ENCODE measurements around the gene SH3PXD2B.

The SH3PXD2B gene

DNA sequence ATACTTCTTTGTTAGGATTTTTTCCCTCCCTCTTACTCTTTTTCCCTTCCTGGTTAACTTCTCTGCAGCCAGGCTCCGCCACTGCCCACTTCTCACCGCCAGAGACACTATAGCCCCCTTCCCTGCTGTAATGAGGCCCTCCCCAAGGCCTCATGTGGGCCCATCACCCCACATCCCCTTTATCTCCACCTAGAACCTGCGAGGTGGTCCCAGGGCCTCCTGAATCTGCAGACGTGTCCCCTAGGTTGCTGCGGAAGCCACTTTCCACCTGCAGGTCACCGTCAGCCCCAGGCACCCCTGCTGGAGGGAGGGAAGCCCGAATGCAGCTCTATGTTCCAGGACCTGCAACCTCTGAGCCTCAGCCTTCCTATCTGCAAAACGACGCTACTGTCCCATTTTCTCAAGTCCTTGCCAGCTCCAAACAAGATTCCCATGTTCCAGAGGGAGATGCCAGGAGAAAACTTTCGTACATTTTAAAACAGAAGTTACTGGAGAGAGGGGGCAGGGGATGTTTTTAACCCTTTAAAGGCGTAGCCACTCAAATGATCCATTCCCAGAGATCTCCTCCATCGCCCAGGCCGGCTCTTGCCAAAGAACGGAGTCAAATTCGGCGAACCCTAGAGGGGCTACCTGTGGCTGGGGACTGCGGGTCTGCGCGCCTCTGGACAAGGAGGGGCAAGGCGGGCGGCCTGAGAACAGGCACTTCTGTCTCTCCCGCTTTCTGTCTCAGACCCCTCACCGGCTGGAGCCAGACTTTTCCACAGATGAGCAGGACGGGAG, 929 bp downstream of the SH3PXD2B start:
- peak; percentile 72 for DNase-seq (ENCODE audit: low spot score)

DNA sequence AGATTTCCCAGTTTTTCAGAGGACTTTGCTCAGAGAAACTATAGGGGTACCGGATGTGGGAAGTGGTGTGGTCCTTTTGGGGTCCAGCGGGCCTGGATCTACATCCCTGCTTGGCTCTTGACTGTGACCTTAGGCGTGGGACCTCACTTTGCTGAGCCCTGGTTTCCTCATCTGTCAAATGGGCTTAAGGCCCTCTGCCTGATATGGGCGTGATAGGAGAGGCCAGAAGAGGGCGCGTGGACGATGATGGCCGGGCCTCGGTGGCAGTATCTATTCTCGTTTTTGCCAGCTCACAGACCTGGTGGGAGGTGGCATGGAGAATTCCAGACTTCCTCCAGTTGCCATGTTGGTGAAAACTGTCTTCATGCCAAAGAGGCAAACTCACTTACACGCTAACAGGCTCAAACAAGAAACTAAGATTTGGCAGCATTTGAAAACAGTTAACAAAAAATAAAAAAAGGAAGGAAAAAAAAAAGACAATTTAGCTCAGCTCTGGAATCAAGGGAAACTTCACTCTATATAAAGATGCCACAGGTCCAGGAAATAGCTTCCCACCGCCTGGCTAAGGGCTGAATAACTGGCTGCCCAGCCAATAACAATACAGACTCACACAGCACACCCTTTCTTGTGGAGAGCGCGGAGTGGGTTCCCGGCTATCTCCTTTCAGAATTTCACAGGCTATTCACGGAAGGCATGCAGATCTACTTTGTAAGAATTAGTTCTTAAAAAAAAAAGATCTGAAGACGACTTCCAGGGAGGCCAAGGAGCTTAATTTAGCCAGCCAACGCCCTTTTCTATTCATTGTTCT, 1.7 kb downstream of the SH3PXD2B start:
- peak; percentile 50 for DNase-seq (ENCODE audit: low spot score)

GRCh38 chr5:172451771-172452197, 2.5 kb downstream of the SH3PXD2B start:
- DNase-seq (ENCODE audit: low spot score): peak; percentile 71

DNA sequence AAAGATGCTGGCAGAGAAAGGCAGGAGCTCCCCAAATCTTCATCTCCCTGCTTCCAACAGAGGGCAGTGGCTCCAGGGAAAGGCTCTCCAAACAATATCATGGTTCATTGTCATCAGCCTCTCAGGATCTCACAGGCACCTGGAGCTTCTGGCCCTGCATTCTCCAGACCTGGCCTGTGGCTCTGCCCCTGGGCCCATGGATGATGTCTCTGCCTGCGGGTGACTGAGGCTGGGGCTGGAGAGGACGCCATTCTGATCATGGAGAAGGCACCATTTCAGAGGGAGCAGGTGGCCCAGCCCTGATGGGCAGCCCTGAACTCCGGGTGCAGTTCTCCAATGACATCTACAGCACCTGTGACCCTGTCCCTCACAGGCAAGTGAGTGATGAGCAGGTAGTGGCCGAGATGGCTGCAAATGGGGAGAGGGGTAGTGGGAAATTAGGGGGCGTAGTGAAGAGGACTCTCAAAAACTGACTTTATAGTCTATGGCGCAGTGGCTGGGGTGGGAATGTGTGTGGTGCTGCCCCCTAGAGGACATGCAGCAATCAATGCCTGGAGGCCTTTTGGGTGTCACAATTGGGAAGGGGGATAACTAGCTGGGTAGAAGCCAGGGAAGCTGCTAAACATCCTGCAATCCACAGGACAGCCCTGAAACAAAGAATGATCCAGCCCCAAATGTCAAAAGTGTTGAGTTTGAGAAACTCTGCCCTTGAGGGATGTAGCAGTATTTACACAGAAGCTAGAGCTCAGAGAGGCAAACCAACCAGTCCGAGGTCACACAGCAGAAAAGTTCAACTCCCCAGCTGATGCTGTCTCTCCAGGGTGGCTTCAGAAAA, 3.2 kb downstream of the SH3PXD2B start:
- DNase-seq (ENCODE audit: low spot score): peak; percentile 47

- DNase-seq (ENCODE audit: low spot score): no peak
These were observed 3.9 kb downstream of the SH3PXD2B start for GRCh38 chr5:172450453-172450852.

- no peak for DNase-seq (ENCODE audit: low spot score)
These were observed 5.3 kb downstream of the SH3PXD2B start for GRCh38 chr5:172448999-172449398.

- DNase-seq (ENCODE audit: low spot score): no peak
These were observed 6.5 kb downstream of the SH3PXD2B start for GRCh38 chr5:172447646-172448365.

GRCh38 chr5:172446336-172447051, 7.8 kb downstream of the SH3PXD2B start:
- no peak for DNase-seq (ENCODE audit: low spot score)

GRCh38 chr5:172445866-172446265, 8.5 kb downstream of the SH3PXD2B start:
- no peak for DNase-seq (ENCODE audit: low spot score)

DNA sequence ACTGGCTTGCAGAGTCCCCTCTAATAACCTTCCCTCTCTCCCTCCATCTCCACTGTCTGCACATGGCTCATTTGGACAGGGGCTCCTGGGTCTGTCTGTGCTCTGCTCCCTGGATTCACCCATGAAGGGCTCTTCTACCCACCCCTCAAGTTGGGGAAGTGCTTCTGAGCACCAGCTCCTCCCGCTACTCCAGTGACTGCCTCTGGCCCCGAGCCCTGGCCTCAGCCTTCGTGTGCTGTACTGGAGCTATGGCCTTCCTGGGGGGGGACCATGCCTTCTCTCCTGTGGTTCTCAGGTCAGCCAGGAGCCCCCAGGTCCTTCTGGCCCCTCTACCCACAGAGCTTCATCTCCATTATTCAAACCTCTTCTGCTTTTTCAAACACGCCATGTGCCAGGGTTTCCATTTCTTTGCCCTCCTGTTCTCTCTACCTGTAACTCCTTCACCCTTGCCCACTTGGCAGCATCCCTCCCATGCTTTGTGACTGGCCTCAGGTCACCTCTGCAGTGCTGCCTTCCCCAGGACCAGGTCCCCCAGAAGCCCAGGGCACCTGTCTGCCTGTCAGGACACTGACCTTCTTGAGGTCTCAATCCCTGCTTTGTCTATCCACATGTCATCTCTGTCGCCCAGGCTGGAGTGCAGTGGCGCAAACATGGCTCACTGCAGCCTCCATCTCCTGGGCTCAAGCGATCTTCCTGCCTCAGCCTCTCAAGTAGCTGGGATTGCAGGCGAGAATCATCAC, 9.5 kb downstream of the SH3PXD2B start:
- no peak for DNase-seq (ENCODE audit: low spot score)

DNA sequence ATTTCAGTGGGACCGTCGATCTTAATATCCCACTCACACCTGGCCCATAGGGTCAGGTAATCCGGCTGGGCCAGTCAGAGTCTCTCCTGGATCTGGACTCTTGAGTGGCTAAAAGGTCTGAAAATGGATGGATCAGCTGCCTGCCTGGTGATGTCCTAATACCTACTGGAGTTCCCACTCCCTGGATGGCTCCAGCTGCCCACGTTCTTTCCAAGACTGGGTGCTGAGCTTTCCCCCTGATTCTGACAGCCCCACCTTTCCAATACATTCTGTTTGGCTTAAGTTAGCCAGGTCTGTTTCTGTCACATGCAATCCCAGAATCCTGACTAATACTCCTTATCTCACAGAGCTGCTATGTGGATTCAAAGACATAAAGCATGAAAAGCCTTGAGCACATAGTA, 10.2 kb downstream of the SH3PXD2B start:
- DNase-seq (ENCODE audit: low spot score): no peak

DNA sequence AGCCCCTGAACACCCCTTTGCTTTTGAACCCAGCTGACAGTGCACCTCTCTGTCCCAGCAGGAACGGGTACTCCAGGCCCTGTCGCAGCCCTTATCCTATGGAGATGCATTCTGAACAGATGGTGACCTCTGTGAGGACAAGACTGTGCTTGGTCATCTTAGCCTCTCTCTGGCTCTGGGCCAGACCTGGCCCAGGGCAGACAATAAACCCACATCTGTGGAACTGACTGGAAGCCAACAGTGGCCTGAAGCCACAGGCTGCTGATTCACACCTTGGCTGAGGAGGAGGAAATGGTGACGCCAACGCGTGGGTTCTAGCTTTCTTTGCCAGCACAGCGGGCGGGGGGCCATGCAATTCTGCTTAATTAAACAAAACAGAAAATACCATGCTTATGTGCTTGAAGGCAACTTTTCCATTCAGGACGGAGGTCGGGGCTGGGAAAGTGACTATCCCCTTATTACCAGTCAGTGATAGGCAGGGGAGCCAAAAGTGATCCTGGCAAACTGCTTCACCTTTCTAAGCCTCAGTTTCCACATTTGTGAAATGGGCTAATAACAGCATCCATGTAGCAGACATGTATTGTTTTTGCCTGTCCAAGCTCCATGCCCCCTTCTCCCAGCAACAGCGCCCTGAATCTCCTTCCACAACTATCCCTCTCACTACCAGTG, 10.8 kb downstream of the SH3PXD2B start:
- DNase-seq (ENCODE audit: low spot score): peak; percentile 82

GRCh38 chr5:172442592-172442991, 11.7 kb downstream of the SH3PXD2B start:
- DNase-seq (ENCODE audit: low spot score): no peak

DNA sequence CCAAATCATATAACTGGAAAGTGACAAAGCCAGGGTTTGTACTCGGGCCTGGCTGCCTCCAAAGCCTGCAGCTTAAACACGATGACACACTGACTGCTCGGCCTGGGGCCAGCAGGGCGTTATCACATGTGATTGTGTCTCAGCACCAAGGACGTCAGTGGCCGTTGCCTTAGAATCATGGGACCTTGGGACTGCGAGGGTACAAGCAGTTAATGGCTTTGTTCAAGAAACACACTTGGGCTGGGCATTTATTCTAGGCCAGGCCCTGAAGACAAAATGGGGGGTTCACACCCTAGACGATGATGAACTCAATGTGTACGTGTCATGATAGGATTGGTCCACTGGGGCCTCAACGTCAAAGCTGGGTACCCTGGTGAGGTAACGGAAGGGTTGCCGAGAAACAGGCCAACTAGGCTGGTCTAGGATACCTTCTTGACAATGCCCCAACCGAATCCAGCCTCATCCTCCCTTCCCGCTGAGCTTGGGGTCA, 13.0 kb downstream of the SH3PXD2B start:
- no peak for DNase-seq (ENCODE audit: low spot score)

GRCh38 chr5:172440486-172440885, 13.8 kb downstream of the SH3PXD2B start:
- no peak for DNase-seq (ENCODE audit: low spot score)

- no peak for DNase-seq (ENCODE audit: low spot score)
These were observed 14.4 kb downstream of the SH3PXD2B start for GRCh38 chr5:172439785-172440477.

DNA sequence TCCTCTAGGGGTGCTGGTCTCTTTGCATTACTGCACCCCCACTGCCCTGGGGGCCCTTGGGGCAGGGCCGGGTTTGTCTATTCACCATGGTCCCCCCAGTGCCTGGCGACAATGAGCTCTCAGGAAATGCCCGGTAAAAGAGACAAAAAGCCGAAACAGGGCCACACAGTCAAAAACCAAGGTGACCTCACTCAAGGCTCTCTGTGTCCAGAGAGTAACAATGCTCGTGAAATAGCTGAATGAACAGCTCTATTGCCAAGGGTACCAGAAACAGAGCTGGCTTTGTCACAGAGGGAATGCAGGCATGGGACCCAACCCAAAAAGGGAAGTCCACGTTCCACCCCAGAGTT, 16.0 kb downstream of the SH3PXD2B start:
- DNase-seq (ENCODE audit: low spot score): no peak

DNA sequence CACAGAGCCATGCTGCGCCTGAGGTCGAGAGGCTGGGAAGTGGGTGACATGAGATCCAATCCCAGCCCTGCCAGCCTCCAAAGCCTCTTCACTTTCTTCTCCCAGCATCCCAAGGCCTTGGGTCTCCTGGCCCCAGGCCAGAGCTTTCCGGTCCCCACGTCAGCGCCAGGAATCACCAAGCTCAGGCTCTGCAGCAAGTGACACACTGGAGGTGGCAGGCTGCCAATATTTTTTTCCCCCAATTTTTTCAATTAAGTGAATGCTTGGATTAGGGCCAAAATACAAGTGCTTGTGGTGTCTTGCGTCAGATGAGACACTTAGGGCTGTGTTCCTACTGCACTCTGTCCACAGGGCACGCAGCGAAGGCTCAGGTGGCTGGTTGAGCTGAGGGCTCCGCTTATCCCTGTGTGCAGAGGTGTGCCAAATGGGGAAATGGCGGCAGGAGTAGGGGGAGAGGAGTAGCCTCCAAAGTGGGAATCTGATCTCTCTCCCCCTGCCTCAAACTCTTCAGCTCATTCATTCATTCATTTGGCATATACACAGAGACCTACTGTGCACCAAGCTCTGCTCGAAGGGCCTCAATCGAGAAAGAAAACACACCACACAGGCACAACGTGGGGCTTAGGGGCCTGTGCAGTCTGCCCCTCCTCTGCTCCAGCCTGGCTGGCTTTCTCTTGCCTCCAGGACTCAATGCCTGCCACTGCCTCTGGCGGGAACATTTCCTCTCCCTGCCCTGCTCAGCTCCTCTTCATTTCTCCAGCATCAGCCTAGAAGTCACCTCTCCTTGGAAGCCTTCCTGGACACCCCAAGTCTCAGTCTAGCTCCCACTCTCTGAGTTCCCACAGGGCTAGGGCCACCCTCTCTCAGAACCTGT, 16.6 kb downstream of the SH3PXD2B start:
- DNase-seq (ENCODE audit: low spot score): peak; percentile 61

All from RKO (cell line).